ENCODE measurements around the gene CSNK1G2.

The CSNK1G2 gene

GRCh38 chr19:1920644-1921043 is 20.3 kb upstream of the CSNK1G2 start:
- DNase-seq = no peak

GRCh38 chr19:1921326-1921725 is 19.6 kb upstream of the CSNK1G2 start:
- DNase-seq = no peak

- DNase-seq = no peak
Measured at GRCh38 chr19:1921825-1922224, 19.1 kb upstream of the CSNK1G2 start.

- DNase-seq = no peak
Measured at GRCh38 chr19:1922803-1923202, 18.2 kb upstream of the CSNK1G2 start.

- no peak for DNase-seq
Measured at GRCh38 chr19:1923319-1923718, 17.7 kb upstream of the CSNK1G2 start.

- DNase-seq = no peak
Measured at GRCh38 chr19:1924320-1924961, 16.5 kb upstream of the CSNK1G2 start.

- no peak for DNase-seq
Measured at GRCh38 chr19:1925544-1925943, 15.4 kb upstream of the CSNK1G2 start.

GRCh38 chr19:1929021-1929742 is 11.8 kb upstream of the CSNK1G2 start:
- no peak for DNase-seq

GRCh38 chr19:1931445-1931844 is 9.5 kb upstream of the CSNK1G2 start:
- no peak for DNase-seq

- no peak for DNase-seq
Measured at GRCh38 chr19:1932395-1932794, 8.6 kb upstream of the CSNK1G2 start.

- no peak for DNase-seq
Measured at GRCh38 chr19:1933244-1933643, 7.7 kb upstream of the CSNK1G2 start.

- no peak for DNase-seq
Measured at GRCh38 chr19:1933942-1934341, 7.0 kb upstream of the CSNK1G2 start.

GRCh38 chr19:1935484-1936208 is 5.3 kb upstream of the CSNK1G2 start:
- DNase-seq = peak; percentile 30

- no peak for DNase-seq
Measured at GRCh38 chr19:1936430-1936829, 4.5 kb upstream of the CSNK1G2 start.

- DNase-seq = no peak
Measured at GRCh38 chr19:1936916-1937610, 3.9 kb upstream of the CSNK1G2 start.

- DNase-seq = no peak
Measured at GRCh38 chr19:1938071-1938470, 2.9 kb upstream of the CSNK1G2 start.

- no peak for DNase-seq
Measured at GRCh38 chr19:1942078-1942933, 1.3 kb downstream of the CSNK1G2 start.

- DNase-seq = no peak
Measured at GRCh38 chr19:1942934-1943555, 2.1 kb downstream of the CSNK1G2 start.

GRCh38 chr19:1943661-1944087 is 2.7 kb downstream of the CSNK1G2 start:
- DNase-seq = no peak

- no peak for DNase-seq
Measured at GRCh38 chr19:1944088-1944915, 3.3 kb downstream of the CSNK1G2 start.
